GM21367 (cell line): ENCODE measurements around the gene TMEM106C.

Experiments used
- ATAC-seq: cut with Tn5 transposase; IDR thresholded peaks from one replicate; pipeline ENCODE4 v1.9.1; 2021; ENCODE audit not compliant: unreplicated experiment

Gene TMEM106C

DNA sequence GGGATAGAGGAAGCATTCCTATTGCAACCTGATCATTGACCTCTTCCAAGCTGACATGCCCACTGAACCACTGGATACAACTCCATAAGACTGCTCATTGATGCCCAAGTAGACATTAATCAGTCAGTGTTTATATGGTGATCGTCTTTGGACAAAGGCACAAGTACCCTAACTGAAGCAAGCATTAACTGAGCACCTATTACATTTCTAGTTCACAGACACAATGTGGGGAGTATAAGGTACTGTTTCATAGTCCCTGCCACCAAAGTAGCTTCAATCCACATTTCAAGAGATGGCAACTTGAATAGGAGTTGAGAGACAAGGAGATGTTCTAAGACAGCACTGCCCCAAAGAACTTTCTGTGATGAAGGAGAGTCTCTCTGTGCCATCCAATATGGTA lies 51.7 kb downstream of the TMEM106C start:
- no peak for ATAC-seq

DNA sequence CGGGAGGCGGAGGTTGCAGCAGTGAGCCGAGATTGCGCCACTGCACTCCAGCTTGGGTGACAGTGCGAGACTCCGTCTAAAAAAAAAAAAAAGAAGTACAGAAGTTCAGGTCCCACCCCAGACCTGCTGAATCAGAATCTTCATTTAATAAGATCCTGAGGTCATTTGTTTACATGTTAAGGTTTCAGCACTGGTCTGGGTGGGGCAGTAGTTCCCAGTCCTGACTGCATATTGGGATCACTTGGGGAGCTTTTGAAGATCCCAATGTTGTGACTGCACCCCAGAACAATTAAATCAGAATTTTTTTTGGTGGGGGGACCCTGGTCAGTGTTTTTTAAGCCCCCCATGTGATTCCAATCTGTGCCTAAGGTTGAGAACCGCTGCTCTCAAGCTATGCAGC lies 52.6 kb downstream of the TMEM106C start:
- no peak for ATAC-seq

DNA sequence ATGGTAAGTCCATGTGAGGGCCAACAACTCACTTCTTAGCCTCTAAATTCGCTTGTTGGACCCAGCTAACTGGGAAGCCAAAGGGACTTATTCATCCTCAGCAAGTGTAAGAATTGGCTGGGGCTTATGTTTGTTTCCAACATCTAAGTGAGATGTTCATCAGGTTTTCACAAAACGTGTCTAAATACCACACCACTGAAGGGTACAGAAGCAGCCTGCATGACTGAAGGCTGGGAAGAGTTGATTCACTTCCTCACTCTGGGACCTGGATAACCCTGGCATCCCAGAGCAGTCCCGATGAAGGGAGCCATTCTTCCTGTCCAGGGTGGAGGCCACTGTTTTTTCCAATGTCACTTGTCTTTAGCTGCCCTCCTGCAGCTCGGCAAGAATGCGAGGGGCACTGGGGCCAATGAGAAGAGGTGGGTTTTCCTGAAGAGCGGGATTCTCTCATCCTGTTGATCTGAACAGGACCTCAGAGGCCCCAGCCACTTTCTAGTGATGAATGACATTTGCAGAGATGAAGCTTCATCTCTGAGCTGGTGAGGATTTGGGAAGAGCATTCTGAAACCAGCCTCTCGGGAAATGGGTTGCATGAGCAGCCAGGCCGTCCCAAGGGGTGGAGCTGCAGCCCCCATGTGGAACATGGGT lies 53.1 kb downstream of the TMEM106C start:
- no peak for ATAC-seq

DNA sequence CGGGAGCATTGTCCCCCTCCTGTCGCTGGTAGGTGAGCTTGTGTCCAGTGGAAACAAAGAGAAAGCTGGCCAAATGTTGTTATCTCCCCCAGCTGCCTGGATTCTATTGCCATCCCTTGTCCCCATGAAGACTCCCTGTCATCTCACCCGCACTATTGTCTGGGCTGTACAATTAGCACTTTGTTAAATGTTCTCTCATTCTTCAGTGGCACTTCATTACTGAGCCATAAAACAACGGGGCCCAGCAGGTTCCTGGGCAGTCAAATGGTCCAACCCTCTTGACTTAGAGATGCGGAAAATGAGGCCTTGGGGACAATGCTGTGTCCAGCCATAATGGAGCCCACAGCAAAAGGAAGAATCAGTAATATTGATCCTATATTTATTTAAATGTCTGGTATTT lies 54.1 kb downstream of the TMEM106C start:
- ATAC-seq = no peak

DNA sequence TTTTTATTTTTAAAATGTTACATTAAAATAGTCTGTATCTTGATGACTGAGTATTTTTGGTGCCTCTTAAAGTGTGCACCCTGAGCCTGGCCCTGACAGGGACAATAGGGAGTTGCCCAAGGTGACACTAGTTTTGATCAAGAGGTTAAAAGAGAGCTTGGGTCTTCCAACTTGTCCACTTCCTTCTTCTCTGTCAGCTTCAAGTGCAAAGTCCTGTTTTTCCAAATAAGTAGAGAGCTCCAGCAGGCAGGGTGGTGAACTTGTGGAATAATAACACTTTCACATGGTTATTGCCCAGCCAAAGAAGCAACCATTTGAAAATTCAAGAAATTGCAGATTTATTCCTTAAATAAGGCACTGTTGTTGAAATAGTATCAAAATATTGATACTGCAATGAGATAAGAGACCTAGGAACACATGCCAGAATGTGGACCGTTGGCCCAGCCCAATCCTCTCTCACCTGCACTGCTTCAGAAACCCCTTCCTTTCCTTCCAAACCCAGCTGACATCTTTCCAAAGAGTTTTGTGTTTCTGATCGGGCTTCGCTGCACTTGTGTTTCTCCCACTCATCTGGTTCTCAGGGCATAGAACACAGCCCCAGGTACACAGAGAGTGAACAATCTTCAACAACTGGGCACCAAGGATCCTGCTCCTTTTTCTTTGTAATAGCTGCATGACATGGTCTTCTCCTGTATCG lies 54.7 kb downstream of the TMEM106C start:
- no peak for ATAC-seq
